22Rv1 (cell line): ENCODE measurements around the gene COL27A1.

Experiments used
- CTCF ChIP-seq: fragments of 450-650 bp; IDR thresholded peaks from 2 replicates; pipeline ENCODE4 v1.5.1; 2017; ENCODE audit warnings: mild to moderate bottlenecking
- ZFX ChIP-seq: fragments of 450-650 bp; IDR thresholded peaks from 2 replicates; pipeline ENCODE4 v1.6.1; 2017; ENCODE audit warnings: antibody characterized with exemption, borderline replicate concordance

DNA sequence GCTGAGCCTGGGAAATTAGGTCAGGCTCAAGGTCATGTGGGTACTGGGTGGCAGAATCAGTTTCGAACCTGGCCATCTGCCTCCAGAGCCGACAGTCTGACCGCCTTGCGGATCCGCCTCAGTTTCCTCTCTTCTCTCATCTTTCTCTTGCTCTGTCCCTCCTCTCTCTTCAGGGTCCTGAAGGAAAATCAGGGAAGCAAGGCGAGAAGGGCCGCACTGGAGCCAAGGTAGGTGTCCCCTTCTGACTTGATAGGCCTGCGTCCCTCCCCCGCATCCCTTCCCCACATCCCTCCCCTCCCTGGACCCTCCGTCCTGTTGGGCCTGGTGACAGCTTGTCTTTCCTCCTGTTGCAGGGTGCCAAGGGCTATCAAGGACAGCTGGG, 126.8 kb downstream of the COL27A1 start:
- no peak for TF ChIP-seq CTCF
- TF ChIP-seq ZFX, result no peak
